HG02571 (cell line): ENCODE results near the gene NPR2.

Experiments
- ATAC-seq: cut with Tn5 transposase; IDR thresholded peaks from one replicate; pipeline ENCODE4 v1.9.1; 2021; ENCODE audit warnings: mild to moderate bottlenecking, moderate library complexity; ENCODE audit not compliant: unreplicated experiment

Gene NPR2

DNA sequence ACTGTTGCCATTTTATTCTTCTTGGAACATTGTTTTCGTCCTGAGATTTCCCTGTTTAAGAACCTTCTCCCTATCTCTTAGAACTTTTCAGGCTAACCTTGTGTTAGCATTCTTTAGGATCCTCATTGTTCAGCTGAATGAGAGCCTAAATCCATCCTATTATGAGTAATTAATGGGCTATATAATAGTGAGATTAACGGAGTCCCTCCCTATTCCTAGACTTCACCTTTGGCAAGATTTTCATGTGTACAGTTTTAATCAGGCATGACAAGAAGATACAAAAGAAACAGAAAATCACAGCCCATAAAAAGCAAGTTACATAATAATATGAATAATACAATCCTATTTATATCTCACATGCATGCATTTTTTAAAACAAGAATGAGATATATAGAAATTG lies 28.2 kb upstream of the NPR2 start:
- no peak for ATAC-seq

DNA sequence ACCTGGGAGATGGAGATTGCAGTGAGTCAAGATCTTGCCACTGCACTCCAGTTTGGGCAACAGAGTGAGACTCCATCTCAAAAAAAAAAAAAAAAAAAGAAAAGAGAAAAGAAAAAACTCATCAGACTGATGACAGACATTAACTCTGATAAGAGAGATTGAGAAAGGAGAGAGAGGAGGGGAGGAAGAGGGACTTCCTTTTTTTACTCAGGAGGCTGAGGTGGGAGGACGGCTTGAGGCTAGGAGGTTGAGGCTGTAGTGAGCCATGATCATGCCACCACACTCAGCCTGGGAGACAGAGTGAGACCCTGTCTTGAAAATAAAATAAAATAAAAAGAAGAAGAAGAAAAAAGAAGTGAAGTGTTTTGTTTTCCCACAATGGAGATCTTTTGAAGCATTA lies 27.6 kb upstream of the NPR2 start:
- no peak for ATAC-seq

DNA sequence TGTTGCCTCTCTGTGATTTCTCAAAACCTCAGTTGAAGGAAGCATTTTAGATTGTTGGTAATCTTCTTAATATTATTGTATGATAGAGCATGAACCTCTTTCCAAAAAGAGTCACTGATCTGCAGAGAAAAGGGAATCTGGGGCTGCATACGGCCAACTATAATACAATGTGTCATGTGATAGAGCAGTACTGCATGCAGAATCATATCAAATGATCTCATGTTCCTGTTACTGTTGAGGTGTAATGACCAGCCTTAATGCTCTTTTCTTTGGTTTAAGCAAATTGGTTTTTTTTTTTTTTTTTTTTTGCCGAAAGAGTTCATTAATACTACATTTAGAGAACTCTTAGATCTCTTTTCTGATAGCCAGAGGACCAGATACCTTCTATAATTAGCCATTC lies 24.4 kb upstream of the NPR2 start:
- ATAC-seq, result no peak

DNA sequence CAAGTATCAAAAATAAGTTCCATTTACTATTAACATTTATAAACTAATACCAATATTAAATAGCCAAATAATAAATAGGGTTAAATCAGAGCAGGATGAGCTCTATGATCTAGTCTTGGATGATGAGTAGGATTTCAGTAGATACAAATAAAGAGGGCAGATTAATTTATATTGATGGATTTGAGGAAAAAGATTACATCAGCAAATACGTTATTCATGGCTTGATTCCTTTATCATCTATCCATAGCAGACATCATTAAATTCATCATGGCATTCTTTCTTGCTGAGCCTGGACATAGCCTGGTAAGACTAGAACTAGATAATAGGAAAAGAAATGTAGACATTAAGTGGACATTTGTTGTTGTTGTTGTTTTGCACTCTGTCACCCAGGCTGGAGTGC lies 23.9 kb upstream of the NPR2 start:
- ATAC-seq, result no peak

DNA sequence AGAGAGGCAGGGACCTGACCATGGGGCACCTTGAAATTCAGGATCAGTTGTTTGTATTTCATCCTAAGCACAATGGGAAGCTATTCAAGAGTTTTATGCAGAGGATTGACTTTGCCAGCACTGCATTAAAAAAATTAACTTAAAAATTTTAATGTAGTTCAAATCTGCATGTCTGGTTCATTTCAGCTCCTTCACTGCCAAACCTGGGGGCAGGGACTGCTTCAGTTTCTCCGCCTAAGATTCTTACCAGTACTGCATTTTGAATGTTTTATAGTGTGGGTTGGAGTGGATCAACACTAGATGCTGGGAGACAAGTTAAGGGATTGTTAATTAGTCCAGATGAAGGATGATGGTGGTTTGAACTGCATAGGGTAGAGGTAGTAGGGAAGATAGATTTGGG lies 21.6 kb upstream of the NPR2 start:
- ATAC-seq, result no peak

DNA sequence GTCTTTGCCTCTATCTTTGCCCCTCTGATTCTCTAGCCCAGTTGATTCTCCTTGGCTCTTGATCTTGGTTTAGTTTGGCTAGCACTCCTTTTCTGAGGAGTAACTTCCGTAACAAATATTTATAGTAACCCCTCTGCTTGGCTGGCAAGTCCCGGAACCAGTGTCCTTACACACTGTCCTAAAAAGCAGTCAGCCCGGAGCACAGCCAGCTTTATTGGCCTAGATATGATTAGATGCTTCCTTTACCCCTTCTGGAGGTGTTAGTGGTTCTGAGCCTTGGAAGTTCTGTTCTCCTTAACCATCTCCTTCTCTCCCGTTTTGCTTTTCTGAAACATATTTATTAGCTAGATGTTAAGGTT lies 20.3 kb upstream of the NPR2 start:
- ATAC-seq, result no peak

DNA sequence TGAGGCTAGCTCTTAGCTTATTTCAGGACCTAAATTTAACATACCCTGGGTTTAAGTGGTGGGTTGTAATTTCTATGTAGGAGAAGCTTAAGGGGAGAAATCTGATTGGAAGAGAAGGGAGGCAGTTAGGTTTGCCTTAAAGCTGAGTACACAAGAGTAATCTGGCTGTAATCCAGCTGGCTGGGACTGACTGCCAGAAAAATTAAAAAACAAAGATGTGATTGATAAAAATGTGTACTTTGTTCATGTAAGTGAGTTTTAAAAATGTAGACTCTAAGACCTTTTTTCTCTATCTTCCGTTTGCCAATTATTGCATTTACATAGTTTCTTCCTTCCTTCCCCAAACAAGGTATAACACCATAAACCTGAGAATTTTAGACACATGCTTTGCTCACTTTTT lies 19.9 kb upstream of the NPR2 start:
- ATAC-seq, result no peak

DNA sequence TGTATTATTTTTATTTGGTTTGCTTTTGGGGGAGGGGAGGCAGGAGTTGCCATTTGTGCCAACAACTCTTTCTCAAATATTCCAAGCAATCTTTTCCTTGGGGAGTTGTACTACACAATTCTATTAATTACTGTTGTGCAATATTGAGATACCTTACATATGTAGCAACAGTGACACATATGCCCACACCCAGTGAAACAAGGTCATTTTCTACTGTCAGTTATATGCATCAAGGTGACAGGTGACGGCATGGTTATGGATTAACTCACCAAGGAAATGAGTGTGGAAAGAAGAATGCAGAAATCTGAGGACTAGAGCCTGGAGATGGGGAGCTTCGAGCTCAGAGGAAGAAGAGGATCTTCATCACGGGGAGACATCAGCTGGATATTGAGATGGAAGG lies 19.4 kb upstream of the NPR2 start:
- ATAC-seq, result no peak

DNA sequence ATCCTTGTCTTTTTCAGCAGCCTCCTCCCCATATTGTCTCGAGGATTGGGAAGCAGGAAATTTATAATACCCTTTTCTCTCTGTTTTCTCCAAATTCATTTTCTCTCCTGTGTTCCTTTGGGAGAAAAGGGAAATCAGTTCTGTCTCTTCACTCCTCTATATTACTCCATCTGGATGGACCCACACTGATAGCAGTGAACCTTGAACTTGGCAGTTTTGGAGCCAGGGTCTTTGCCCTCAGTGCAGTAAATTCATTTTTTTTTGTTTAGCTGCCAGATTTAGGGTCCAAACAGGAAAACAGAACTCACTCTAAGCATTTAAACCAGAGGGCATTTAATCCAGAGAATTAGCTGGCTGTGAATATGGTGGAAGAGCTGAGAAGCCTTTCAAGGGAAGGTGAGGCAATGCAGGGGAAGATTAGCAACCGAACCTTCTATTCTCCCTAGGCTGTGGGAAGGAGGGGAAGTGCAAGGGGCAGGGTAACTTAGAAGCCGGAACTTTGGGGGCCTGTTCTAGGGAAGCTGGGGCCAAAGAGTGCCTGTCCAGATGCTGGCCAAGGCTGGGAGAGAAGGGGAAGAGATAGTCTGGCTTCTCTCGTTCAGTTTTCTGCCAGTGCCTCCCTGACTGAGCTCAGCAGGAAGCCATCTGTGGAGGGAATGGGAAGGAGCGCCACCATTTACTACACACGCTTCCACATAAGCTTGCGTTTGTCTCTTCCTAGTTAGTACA lies 16.3 kb upstream of the NPR2 start:
- ATAC-seq, result no peak

DNA sequence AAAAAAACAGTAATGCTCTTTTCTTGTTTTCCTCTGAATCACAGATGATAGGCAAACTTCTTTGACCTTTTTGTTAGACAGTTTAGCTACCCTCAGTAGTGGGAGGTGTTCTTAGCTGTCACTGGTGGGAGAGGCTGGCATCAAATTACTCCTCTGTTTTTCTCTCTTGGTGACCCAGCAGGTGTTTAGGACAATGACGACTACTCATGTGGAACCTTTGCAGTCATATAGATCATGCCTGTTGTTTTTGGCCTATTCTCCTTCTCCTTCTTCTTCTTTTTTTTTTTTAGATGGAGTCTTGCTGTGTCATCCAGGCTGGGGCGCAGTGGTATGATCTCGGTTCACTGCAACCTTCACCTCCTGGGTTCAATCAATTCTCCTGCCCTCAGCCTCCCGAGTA lies 15.4 kb upstream of the NPR2 start:
- no peak for ATAC-seq

DNA sequence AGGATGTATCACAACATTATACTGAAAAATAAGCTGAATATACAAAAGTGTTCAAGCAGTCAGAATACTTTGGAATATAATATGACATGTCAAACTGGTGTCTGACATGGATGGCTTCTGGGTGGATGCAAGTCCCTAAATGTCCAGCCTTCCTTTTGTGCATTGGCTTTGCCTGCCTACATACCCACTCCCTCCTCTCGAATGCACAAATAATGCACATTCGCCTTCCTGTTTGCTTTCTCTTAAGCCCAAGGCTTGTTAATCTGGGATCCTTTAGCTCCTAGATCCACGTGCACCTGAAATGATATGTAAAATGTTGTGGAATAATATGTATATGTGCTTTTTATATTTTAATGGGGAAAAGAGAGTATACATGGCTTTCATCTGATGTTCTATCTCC lies 12.9 kb upstream of the NPR2 start:
- ATAC-seq, result no peak

DNA sequence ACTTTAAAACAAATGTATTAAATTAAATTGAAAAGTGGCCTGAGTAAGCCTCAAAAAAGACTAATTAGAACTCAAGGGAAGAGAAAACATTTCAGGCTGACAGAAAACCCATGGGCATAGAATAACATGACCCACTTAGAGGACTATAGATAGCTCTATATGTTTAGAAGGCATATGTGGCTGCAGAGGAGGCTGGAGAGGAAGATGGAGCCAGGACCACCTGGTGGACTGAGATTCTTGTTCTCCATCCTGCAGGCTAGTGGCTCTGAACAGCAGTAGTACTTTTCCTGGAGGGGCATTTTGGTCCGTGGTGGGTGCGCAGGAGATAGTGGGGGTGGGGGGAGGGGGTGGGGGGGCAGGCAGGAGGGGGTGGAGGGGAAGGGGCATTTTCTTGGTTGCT lies 10.3 kb upstream of the NPR2 start:
- ATAC-seq, result no peak

DNA sequence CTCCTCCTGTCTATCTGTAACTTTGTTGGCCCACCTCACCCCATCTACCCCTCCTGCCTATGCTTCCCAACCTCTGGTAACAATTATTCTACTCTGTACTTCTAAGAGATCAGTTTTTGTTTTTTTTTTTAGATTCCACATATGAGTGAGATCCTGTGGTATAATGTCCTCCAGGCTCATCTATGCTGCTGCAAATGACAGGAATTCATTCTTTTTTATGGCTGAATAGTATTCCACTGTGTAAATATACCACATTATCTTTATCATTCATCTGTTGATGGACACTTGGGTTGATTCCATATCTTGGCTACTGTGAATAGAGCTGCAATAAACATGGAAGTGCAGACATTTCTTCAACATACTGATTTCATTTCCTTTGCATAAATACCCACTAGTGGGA lies 8.0 kb upstream of the NPR2 start:
- no peak for ATAC-seq

DNA sequence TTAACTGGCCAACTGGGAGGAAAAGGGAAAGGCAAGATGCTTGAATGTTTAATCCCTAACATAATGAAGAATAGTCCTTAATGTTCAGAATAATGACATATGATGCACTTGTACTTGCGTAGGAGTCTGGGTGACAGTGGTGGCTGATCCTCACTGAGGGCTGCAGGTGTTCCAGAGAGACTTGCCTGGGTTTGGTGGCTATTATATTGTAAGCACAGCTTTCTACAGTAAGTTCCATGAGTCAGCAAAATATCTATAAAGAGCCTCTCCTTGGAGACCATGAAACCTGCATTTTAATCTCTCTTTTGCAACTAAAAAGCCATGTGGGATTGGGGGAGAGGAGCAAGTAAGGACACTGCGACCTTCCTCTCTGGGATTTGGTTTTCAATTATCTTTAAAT lies 1.9 kb upstream of the NPR2 start:
- ATAC-seq, result no peak

DNA sequence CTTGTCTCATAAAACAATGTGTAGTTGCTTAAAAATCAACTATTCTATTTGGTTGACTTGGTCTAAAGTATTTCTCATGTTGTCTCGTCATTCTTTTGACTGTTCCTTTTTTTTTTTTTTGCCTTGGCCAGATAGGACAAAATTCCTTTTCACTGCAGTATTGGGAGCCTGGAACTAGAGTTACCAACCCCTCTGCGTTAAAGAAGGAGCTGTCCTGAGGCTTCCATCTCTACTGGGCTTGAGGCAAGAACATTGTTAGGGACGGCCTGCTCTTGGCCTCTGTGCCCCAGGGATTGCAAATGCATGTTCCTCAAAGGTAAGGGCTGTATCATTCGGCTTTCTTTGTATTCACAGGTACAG lies 1.4 kb upstream of the NPR2 start:
- no peak for ATAC-seq

DNA sequence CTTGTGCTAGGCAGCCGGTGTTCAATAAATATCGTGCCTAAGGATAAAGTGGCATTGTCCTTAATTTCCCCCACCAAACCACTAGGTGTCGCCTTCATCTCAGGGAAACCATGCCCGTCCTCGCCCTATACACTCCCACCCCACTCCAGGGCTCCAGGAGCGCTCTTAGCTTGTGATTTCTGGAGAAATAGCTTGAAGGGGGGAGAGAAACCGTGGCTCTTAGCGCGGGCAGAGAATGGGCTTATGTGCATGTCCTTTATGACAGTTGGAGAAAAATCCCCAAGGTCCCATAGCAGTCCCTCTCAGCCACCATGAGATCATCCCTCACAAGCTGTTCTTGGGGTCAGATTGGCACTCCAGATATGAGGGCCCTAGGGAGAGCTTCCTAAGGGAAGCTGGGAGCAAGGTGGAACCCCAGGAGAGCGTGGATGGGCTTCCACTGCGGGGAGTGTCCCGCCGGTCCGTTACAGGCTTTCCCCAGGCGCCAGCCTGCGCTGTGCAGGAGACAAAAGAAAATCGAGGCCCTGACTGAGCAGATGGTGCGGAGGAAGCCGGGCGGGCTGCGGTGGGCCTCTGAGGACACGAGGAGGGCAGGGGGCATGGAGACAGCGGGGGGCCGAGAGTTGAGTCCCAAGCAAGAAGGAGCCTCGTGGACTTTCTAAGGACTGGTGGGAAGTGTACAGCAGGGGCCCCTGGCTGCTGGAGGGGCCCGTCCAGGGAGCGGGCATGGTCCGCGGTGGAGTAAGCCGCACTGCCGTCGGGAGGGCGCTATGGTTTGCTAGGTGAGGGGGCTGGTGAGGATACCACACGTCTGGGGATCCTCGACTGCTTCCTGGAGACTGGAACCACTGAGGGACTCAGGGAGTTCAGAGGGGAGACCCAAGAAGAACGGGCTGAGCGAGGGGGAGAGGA lies 750 bp upstream of the NPR2 start:
- peak; percentile 58 for ATAC-seq

DNA sequence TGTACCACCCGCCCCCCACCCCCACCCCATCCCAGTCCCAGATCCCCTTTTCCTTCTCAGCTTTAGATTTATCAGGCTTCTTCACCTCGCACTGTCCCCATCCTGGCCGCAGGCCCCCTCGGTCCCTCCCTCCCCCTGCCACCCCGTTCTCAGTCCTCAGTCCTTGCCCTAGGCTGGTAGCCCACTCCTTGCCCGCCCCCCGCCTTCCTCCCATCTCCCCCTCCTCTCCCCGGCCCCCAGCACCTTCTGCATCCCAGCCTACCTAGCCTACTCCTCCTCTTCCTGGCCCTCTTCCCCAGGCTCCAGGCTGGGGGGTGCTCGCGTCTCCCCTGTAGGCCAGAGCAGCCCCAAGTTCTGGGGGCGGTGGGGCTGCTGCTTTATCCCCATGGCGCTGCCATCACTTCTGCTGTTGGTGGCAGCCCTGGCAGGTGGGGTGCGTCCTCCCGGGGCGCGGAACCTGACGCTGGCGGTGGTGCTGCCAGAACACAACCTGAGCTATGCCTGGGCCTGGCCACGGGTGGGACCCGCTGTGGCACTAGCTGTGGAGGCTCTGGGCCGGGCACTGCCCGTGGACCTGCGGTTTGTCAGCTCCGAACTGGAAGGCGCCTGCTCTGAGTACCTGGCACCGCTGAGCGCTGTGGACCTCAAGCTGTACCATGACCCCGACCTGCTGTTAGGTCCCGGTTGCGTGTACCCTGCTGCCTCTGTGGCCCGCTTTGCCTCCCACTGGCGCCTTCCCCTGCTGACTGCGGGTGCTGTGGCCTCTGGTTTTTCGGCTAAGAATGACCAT lies 828 bp downstream of the NPR2 start:
- ATAC-seq, result no peak

DNA sequence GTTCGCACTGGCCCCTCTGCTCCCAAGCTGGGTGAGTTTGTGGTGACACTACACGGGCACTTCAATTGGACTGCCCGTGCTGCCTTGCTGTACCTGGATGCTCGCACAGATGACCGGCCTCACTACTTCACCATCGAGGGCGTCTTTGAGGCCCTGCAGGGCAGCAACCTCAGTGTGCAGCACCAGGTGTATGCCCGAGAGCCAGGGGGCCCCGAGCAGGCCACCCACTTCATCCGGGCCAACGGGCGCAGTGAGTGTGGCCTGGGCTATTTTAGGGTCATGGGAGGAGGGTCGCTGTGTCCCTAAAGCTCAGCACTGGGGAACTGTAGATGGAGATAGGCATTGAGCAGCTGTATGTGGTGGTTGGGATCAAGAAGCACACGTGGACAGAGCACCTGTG lies 1.4 kb downstream of the NPR2 start:
- ATAC-seq, result no peak

DNA sequence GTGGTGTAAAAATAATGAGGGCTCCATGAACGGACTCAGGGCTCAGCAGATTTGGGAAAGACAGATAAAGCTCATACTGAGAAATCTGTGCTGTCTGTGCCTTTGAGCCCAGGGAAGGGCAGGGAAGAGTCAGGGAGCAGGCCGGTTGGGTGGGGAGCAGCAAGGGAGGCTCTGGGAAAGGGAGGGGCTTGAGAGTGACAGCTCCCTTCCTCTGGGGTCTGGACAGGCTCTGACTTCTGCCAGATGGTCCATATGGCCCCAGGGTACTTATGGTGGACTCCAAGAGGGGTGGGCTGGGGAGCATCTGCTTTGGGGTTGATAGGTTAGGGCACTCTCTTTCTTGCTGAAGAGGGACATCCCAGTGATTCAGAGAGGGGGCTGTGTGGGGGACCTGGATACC lies 2.1 kb downstream of the NPR2 start:
- ATAC-seq, result no peak

DNA sequence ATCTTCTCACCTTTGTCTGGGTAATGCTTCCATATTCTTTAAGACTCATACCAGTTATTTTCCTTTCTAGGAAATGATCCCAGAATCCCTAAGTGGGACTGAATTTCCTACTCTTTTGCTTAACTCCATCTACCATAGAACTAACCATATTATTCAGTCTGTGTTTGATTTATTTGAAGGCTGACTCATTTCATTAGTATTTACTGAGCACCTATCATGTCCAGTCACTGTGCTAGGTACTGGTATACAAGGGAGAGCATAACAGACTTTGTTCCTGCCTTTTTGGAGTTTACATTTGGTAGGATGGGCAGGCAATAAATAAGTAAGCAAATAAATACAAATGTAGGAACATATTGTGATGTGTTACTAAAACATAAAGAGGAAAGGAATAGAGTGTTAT lies 4.3 kb downstream of the NPR2 start:
- no peak for ATAC-seq

DNA sequence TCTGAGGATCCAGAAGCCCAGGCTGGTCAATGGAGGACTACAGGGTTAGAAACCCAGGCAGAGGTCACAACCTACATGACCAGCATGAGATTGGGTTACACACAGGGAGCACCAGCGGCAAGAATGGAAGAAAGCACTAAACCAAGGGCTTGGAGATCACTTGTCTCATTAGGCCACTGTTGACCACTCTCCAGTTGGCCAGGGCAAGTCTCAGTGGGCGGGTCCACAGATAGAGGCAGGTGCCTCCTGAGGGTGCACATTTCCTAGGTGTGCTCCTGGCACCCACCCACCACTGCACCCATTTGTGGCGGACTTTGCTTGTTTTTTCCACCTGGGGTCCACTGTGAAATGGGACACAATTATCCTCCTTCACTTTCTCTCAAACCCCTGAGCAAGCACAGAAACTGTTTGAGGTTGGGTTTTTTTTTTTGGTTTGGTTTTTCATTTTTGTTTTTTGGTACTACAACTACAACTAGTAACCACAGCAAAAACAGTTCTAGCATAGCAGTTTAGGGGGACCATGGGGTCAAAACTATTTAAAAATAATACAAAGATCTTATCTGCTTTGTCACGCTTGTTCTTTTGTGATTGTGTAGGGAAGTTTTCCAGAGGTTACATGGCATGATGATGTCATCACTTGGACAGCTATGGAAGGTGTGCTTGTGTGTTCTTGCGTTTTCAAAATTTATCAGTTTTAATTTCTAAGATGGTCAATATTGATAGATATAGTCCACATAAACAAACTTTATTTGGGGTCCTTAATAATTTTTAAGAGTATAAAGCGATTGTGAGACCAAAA lies 6.1 kb downstream of the NPR2 start:
- no peak for ATAC-seq
